Prostate gland (tissue), 2 donors: ENCODE data around the gene HDAC10. TPM values are rescaled to one million over a fixed set of nuclear protein-coding genes. Genes with fewer than 3 reads are reported as not detected.

Experiments
- DNase-seq: peaks from one replicate; pipeline ENCODE4 v3.0.0-alpha.2; 2019; ENCODE audit warnings: low spot score
- H3K27ac ChIP-seq, 2 donors: fragments of 200-600 bp; sonication (generic); 2 replicates each; pipeline ENCODE4 v1.5.1; 2017 to 2019
- H3K27me3 ChIP-seq: fragments of 200-600 bp; sonication (generic); replicated peaks from 2 replicates; pipeline ENCODE4 v1.5.1; 2019; ENCODE audit not compliant: insufficient read depth
- H3K36me3 ChIP-seq, 2 donors: fragments of 200-600 bp; sonication (generic); 1 replicate in 1 of 2; 2 replicates in 1 of 2; pipeline versions ENCODE4 v1.5.1 to v1.8.1; 2017 to 2019
- H3K4me1 ChIP-seq: fragments of 200-600 bp; sonication (generic); replicated peaks from 2 replicates; pipeline ENCODE4 v1.5.1; 2019
- H3K4me3 ChIP-seq, 2 donors: fragments of 200-600 bp; sonication (generic); 2 replicates each; pipeline ENCODE4 v1.5.1; 2017 to 2019
- H3K9me3 ChIP-seq: fragments of 200-600 bp; sonication (generic); 2 replicates; pipeline ENCODE4 v1.5.1; 2017
- CTCF ChIP-seq, 4 experiments: fragments of 200-600 bp in 2 of 4; fragments of 450-650 bp in 2 of 4; sonication (generic) in 2 of 4; IDR thresholded peaks; 1 replicate in 3 of 4; 2 replicates in 1 of 4; pipeline ENCODE4 v1.5.1; 2016 to 2019; ENCODE audit warnings: antibody characterized with exemption in 4 of 4, mild to moderate bottlenecking in 2 of 4, moderate library complexity in 2 of 4
- POLR2A ChIP-seq: fragments of 450-650 bp; IDR thresholded peaks from one replicate; pipeline ENCODE4 v1.6.1; 2016; ENCODE audit warnings: antibody characterized with exemption, mild to moderate bottlenecking
- POLR2AphosphoS5 ChIP-seq: sonication (generic); formaldehyde crosslinking; IDR thresholded peaks from one replicate; pipeline ENCODE4 v1.6.1; 2017; ENCODE audit warnings: antibody characterized with exemption
- WGBS: methylation state at CpG from one replicate; pipeline ENCODE4 v1.1.5; 2018; 5-methylcytosine and 5-hydroxymethylcytosine counted together
- intact Hi-C: fragments of 100-400 bp; cut with DNase I; formaldehyde crosslinking; loops from one replicate; pipeline ENCODE4 v1.14.2; 2022
- total RNA-seq, 2 donors: library from RNA; depleted of rRNA; stranded (reverse); fragments of >200 nt; gene quantifications; one replicate each; pipeline ENCODE4 v1.1.0, GENCODE V29; 2016

Gene HDAC10
- total RNA-seq, 2 donors from 2014 or later, result 36.9 to 41.3 TPM

GRCh38 chr22:50201191-50202129, 49.6 kb downstream of the HDAC10 start:
- H3K4me3 ChIP-seq, result peak overlapping the region; percentile 68 to 72
- 3% methylated on average over 44 of the region's 115 CpGs for WGBS
- no peaks in the 10 kb centered on the region for H3K27me3 ChIP-seq
- intact Hi-C loops, result loop anchor here (10.0 kb wide), 1 partner anchor 267 kb away; no protein-coding TSS in a partner anchor
- TF ChIP-seq CTCF (IDR thresholded peaks at IDR 0.05) (no peak), POLR2AphosphoS5 (no peak), POLR2A (no peak)
- peak overlapping the region; percentile 73 to 80 for H3K27ac ChIP-seq
- H3K4me1 ChIP-seq, result peaks cover 5% of the 10 kb centered on the region
- no peaks in the 10 kb centered on the region for H3K36me3 ChIP-seq
- no peaks in the 10 kb centered on the region for H3K9me3 ChIP-seq
- DNase-seq, result no peak

GRCh38 chr22:50200461-50201190, 50.4 kb downstream of the HDAC10 start, which contains the start of gene SELENOO:
SELENOO (plus strand) TSS chr22:50201011; CDS start chr22:50201037, 26 bp downstream.
- intact Hi-C loops, result loop anchor here (10.0 kb wide), 1 partner anchor 266 kb away; no protein-coding TSS in a partner anchor
- Histone ChIP-seq H3K27me3 (no peaks in the 10 kb centered on the region), H3K9me3 (no peaks in the 10 kb centered on the region), H3K36me3 (no peaks in the 10 kb centered on the region), H3K27ac (peak within 1 kb of the TSS; percentile 73 to 80), H3K4me3 (peak within 1 kb of the TSS; percentile 68 to 72), H3K4me1 (peaks cover 5% of the 10 kb centered on the region)
- TF ChIP-seq POLR2AphosphoS5 (peak; percentile 84), CTCF (IDR thresholded peaks at IDR 0.05) (no peak), POLR2A (peak; percentile 83)
- DNase-seq, result peak; percentile 86
- WGBS, result 1% methylated on average over 39 of the region's 105 CpGs

- Histone ChIP-seq H3K27ac (peak overlapping the region; percentile 73 to 80), H3K9me3 (no peaks in the 10 kb centered on the region), H3K36me3 (no peaks in the 10 kb centered on the region), H3K4me3 (peak overlapping the region; percentile 68 to 72), H3K4me1 (peaks cover 5% of the 10 kb centered on the region), H3K27me3 (no peaks in the 10 kb centered on the region)
- 11% methylated on average over 33 of the region's 34 CpGs for WGBS
- TF ChIP-seq POLR2A, result no peak
- TF ChIP-seq POLR2AphosphoS5, result no peak
- TF ChIP-seq CTCF (IDR thresholded peaks at IDR 0.05), result no peak
- no peak for DNase-seq
- intact Hi-C loops, result loop anchor here (10.0 kb wide), 1 partner anchor 265 kb away; no protein-coding TSS in a partner anchor
Observed at GRCh38 chr22:50199829-50200460, 51.1 kb downstream of the HDAC10 start.

- intact Hi-C loops, result no loop called here
- no peaks in the 10 kb centered on the region for H3K27me3 ChIP-seq
- H3K4me1 ChIP-seq, result peaks cover 5% of the 10 kb centered on the region
- no peak overlapping the region for H3K4me3 ChIP-seq
- H3K36me3 ChIP-seq, result peaks cover under 1 to 4% of the 10 kb centered on the region in 2 donors
- WGBS, result 70% methylated on average over 18 of the region's 18 CpGs
- TF ChIP-seq POLR2AphosphoS5, result no peak
- TF ChIP-seq POLR2A, result no peak
- TF ChIP-seq CTCF (IDR thresholded peaks at IDR 0.05), result no peak
- H3K9me3 ChIP-seq, result no peaks in the 10 kb centered on the region
- DNase-seq, result no peak
- H3K27ac ChIP-seq, result peak overlapping the region in 1 of 2 donors; percentile 80
Observed at GRCh38 chr22:50199251-50199721, 51.8 kb downstream of the HDAC10 start.
